ENCODE data around the gene NGDN.
A peak's percentile ranks its signal among the peaks of the same experiment; 100 is the strongest.
"Not testable (repeated sequence)": the region's sequence is repeated elsewhere in the genome, so short reads cannot be mapped to it uniquely, and the experiment has no call there.

Gene NGDN, protein sequence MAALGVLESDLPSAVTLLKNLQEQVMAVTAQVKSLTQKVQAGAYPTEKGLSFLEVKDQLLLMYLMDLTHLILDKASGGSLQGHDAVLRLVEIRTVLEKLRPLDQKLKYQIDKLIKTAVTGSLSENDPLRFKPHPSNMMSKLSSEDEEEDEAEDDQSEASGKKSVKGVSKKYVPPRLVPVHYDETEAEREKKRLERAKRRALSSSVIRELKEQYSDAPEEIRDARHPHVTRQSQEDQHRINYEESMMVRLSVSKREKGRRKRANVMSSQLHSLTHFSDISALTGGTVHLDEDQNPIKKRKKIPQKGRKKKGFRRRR

DNA sequence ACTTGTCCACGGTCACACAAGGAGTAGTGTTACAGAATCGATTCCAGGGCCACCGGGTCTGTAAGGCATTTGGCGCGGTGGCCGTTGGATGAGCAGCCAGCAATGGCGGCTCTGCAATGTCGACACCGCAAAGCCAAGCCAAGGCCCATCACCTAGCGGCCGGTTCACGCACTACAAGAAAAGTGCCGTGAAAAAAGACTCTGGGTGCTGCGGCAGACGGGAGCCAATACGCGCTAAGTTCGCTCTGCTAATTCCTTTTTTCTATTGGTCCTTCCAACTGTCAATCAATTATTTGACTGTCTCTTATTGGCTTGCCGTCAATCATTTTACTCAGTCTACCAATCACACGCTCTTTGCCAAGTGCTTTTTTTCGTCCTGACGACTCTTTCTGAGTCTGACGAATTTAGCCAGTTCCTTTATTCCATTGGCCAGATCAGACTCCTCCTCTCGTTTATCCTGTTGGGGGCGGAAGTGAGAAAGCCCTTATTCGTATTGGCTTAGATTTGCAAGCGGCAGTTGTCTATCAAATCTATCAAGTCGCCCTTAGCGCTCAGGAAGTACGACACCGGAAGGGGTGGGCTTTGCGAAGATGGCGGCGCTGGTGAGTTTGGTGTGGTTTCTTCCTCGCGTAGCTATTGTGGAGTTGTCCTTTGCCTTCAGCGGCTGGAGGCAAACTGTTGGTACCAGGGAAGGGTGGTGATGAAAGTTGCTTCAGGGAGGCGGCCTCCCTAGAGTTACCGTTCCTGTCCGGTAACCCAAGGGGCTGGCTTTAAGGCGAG is at the start of gene NGDN:
Gene NGDN (plus strand): TSS at position 577 of the 779 bp plus-strand sequence. CDS start 13 bp downstream, at position 590.
- DNase-seq, result peak; percentile 100

DNA sequence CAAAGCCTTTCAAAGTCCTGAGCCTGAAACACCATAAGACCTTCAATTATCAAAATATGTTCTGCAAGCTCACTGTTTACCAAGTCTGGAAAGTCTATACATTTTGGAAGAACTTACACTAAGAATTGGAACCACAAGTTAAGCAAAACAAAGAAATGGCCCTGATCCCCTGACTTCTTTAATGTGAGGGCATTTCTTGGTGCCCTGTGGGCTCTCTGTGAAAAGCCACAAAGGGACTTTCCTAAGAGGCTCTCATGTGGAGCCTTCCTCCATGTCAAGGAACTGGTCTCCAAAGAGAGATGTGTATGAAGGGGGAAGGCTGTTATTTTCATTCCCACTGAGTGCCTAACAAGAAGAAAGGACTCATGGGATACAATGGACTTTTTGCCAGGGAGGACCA is 47.9 kb upstream of the NGDN start:
- DNase-seq, result no peak

DNA sequence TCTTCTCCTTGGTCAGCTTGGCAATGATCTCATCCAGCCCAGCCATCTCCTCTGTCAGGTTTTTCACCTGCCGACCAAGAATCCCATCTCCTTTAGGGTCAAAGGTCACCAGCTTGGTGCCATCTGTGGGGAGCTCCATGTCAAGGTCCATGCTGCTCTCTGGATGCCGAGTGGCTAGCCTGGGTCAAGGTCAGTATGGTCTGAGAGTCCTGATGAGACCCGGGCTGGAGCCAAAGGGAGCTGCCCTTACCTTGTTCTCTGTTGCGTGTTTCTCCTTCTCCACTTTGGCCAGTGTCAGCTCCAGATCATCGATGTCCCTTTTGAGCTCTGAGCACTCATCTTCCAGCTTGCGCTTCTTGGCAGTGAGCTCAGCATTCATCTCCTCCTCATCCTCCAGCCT is 45.8 kb upstream of the NGDN start:
- DNase-seq, result no peak

DNA sequence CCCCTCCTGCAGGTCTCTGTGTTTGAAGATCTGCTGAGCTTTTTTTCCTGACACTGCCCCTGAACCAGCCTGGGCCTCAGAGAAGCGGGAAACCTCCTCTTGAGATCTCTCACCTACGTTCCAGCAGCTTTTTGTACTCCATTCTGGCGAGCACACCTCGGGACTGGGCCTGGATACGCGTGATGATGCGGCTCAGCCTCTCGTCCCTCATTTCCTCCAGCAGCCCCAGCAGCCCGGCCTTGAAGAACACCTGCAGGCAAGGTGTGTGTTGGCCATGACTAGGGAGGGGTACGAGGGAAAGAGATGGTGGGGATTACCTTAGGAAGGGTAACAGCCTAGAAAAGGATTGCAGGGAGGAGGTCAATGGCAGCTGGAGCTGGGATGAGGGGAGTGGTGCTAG is 44.3 kb upstream of the NGDN start:
- DNase-seq, result no peak

DNA sequence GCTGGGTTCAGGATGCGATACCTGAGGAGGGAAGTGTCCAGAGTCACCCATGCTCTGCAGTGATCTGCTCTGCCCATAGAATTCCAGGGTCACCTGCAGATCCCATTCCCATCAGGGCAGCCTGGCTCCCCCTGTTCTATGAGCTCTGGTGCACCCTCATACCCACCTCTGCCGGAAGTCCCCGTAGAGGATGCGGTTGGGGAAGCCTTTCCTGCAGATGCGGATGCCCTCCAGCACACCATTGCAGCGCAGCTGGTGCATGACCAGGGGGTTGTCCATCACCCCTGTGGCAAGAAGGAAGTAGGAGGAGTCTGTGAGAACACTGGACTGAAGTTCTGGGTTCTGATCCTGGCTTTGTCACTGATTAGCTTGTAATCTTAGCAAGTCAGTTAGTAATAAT is 43.7 kb upstream of the NGDN start:
- DNase-seq, result not testable (repeated sequence)

DNA sequence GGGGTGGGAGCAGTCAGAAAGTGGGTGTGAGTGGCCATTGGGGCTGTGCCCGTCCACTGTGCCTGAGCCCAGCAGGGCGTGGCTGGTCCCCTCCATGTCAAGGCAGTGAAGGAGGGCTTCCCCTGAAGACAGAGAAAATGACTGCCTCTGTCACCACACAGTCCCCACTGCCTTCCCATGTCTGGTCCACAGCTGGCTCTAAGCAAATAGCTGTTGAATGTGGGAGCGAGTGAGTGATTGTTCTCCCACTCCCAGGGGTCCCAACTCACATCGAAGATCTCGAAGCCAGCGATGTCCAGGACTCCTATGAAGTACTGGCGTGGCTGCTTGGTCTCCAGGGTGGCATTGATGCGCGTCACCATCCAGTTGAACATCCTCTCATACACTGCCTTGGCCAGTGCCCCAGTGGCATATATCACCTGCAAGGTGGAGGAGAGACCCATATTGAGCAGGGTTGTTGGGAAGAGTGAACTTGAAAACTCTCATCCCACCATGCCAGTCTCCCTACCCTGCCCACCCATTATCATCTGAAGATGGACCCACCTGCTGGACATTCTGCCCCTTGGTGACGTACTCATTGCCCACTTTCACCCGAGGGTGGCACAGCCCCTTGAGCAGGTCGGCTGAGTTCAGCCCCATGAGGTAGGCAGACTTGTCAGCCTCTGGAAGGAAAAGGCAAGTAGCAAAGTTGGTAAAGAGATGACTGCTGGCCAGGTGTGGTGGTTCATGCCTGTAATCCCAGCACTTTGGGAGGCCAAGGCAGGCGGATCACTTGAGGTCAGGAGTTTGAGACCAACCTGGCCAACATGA is 40.6 kb upstream of the NGDN start:
- no peak for DNase-seq

DNA sequence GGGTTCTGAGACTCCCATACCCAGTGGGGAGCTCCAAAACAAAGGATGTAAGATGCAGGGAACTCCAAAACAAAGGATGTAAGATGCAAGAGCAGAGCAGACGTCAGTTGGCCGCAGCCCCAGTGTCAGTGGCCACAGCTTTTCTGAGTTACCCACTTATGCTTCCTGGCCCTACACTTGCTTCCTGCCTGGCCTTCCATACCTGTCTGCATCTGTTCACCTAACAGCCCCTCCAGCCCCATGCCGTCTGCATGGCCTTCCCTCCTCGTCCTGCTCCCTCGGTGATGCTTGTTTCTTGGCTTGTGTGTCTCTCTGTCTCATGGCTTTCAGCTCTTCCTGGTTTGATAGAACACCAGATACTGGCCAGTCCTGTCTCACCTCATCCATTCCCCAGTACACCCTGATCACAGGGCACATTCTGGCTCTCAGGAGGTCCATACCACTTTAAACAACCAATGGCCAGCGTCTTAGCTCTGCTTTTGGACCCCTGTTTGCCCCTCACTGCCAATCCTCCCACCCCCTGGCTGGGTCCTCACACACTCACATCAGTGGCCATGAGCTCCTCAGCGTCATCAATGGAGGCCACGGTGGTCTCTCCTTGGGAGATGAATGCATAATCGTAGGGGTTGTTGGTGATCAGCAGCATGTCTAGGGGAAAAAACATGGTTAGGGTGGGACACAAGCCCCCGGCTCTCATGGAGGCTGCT is 39.3 kb upstream of the NGDN start:
- no peak for DNase-seq

DNA sequence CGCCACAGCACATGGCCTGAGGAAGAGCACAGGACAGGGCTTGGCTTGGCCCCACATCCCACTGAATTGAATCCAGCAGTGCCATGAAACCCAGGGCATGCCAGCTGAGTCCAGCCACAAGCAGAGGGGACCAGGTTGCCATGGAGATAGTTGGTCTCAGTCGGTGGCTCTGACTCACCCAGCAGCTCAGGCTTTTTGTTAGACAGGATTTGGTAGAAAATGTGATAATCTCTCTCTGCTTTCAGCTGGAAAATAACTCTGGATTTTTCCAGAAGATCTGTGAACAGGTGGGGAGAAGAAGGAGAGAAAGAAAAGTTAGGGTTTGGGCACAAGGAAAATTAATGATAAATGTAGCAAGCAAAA is 38.8 kb upstream of the NGDN start:
- DNase-seq, result peak in 2 of 3 experiments; percentile 35 to 63

DNA sequence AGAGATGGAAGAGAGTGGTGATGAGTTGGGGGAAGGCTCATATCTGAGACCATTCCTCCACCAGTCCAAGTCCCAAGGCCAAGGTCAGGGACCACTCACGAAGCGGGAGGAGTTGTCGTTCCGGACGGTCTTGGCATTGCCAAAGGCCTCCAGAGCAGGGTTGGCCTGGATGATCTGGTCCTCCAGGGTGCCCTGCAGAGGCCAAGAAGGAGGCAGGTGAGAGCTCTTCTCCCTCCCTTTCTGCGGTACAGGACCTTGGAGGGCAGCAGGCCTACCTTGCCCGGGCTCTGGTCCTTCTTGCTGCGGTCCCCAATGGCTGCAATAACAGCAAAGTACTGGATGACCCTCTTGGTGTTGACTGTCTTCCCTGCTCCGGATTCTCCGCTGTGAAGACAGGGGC is 38.0 kb upstream of the NGDN start:
- DNase-seq, result no peak

DNA sequence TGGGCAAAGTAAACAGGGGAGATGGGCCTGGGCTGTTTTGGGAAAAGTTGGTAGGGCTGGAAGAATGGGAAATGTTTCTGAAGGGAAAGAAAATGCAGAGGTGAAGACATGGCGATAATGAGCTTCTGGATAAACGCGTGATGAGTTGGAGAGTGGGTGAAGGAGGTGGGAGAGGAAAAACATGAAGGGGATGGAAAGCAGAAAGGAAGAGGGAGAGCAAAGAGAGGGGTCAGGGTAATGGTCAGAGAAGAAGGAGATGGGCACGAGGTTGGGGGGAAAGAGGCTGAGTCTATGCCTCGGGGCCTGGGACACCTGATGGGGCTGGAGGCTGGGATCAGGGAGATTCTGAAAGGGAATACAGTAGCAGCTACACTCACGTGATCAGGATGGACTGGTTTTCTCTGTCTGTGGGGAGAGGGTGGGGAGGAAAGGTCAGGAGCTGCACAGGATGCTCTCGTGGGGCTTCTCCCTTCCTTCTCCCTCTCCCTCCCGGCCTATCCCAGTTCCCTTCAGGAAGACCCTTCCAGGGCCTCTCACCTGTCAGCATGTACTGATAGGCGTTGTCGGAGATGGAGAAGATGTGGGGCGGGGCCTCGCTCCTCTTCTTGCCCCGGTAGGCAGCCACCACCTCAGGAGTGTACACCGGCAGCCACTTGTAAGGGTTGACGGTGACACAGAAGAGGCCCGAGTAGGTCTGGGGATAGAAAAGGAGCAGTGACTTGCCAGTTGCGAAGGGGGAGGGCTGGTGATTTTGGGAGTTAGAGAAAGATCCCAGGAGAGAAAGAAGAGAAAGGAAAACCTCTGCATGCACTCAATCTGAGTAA is 37.2 kb upstream of the NGDN start:
- DNase-seq, result no peak

DNA sequence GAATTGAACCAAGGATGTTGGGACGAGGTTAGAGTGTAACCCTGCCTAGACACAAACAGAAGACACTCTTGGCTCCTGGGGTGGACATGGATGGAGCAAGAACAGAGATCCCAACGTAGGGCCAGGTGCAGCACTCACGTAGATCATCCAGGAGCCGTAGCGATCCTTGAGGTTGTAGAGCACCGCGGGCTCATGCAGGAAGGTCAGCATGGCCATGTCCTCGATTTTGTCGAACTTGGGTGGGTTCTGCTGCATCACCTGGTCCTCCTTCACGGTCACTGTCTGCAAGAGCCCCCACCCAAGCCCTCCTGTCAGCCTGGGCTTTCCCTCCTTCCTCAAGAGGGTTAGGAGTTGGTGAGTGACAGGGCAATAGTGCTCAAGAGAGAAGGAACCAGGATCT is 36.6 kb upstream of the NGDN start:
- DNase-seq, result no peak

DNA sequence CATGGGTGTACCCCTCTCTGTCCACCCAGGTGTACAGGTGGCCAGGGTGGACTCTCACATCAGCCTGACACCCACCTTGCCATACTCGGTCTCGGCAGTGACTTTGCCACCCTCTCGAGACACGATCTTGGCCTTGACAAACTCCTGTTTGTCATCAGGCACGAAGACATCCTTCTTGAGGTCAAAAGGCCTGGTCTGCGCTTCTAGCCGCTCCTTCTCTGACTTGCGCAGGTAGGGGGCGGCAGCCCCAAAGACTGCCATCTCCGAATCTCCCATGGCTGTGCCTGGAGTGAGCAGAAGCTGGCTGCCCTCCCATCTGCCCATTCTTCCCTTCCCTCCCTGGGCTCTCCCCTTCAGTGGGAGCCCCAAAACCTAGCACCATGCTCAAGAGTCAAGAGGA is 36.0 kb upstream of the NGDN start:
- no peak for DNase-seq

DNA sequence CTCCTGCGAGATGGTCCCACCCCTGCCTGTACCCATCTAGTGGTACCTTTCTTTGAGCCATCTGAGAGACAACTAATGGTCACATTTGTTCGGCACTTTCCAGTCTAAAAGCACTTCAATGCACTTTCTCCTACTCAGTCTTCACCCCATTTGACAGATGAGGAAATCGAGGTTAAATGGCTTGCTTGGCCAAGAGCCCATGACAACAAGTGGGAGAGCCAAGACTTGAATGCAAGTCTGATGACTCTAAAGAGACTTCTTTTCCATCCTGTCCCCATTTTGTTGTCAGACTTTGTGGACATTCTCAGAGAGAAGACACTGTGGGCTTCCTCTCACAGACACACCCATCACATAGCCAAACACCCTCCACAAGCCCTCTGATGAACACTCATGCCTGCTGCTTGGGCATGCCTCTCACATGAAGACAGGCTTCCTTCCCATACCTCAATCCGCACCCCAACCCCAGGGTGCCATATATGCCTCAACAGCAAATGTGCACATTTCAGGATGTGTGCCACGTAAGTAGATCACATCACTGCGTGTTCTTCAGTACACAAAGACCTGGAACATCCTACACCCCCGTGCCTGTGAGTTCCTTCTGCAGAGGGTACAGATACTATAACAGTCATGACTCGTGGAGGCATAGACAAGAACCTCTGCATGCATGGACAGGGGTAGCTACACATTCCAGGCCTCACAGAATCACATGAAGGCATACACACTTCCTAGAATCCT is 34.8 kb upstream of the NGDN start:
- no peak for DNase-seq

DNA sequence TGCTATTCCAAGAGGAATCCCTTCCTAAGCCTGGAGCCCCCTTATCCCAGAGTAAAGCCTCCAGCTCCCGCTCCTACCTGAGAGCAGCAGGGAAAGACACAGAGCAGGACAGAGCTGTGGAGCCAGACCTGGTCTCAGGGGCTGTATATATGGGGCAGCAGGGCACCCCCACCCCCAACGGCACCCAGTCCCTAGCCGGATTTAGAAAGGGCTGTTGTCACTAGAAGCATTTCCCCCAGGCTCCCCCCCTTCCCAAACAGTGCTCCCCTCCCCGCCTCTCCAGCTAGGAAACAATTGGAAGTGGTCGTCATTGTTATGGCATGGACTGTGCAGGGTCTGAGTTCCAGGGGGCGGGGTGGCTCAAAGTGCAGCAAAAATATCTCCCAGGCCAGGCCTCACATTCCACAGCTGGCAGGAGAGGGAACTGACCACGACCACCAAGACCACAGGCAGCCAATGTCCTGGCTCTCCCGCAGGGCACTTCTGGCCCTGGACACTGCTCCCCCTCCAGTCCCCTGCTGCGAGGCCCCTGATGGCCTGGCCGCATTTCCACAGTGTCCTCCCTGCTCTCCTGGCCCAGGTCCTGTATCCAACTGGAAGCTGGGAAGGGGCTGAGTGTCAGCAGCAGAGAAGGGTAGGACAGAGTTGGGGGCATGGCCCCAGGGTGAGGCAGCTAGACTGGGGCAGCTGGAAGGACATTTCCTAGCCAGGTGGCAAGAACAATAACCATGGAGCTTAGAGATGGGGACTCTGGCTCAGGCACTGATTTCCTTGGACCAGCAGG is 33.8 kb upstream of the NGDN start, which contains the start of gene MYH7:
Gene MYH7 (minus strand): TSS at position 118 of the 784 bp plus-strand sequence. CDS start 1,928 bp downstream, outside the sequence.
- no peak for DNase-seq

DNA sequence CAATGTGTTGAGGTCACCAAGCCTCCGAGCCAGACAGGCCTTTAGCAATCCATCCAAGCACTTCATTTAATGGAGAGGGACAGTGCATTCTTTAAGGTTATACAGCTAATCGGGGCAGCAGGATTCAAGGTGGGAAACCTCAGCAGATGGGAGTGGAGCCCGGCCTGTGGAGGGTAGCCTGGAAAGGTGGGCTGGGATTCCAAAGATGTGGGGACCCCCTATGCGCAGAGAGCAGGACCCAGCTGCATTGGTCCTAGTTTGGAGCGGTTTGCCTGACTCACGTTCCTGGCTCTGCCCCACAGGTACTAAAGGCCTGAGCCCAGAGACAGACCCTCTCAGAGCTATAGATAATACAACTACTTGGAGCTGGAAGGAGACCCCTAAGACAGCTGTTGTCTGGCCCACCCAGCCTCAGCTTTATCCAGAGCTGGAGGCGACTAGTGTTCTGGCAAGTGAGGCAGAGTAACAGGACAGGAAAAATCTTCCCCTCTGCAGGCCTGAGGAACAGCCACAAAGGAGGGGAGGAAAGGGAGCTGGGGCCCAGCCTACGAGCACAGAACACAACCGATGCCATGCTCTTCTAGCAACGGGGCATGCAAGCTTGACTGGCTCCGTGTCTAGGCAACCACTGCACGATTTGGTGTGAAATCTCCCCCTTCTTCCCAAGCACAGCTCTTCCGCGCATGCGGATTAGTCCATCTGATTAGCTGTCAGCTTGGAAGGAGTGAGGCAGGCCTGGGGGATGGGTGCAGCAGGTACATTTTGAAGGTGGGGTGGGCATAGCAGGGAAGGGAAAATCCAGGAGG is 33.0 kb upstream of the NGDN start:
- peak in 2 of 3 experiments; percentile 33 to 75 for DNase-seq

DNA sequence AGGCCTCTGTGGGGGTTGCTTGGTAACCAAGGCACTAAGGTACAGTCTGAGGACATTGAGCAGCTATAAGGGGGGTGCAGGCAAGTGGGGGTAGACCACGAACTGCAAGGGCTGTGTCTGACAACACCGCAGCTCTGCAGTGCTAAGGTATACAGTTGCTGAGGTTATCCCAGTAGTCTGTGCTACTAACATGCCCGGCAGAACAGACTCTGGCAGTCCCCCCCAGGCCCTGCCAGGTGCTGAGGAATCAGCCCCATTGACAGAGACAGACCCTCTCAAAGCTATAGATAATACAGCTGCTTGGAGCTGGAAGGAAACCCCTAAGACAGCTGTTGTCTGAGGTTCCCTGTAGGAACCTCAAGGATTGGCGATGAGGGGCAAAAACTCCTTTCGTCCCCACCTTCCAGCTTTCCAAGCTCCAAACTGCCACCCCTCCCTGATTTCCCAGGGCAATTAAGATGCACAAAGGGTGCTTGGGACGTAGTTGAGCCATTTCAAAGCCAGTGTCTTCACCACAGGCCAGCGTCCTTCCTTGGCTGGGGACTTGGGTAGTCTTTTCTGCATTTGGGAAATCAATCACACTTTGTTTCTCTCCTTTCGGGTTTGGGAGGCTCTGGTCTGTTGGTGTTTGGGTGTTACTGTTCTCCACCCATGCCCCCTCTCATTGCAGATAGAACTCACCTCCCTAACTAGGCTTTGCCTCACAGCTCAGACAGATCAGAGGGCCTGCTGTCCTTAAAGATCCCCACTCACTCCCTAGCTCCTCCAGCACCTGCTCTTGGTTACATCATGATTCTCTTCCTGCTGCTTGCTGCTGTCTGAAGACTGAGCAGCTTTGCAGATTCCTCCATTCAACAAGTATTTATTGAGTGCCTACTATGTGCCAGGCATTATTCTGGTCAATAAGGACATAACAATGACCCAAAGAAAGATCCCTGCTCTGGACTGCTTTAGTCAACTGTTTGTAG is 32.1 kb upstream of the NGDN start:
- no peak for DNase-seq

DNA sequence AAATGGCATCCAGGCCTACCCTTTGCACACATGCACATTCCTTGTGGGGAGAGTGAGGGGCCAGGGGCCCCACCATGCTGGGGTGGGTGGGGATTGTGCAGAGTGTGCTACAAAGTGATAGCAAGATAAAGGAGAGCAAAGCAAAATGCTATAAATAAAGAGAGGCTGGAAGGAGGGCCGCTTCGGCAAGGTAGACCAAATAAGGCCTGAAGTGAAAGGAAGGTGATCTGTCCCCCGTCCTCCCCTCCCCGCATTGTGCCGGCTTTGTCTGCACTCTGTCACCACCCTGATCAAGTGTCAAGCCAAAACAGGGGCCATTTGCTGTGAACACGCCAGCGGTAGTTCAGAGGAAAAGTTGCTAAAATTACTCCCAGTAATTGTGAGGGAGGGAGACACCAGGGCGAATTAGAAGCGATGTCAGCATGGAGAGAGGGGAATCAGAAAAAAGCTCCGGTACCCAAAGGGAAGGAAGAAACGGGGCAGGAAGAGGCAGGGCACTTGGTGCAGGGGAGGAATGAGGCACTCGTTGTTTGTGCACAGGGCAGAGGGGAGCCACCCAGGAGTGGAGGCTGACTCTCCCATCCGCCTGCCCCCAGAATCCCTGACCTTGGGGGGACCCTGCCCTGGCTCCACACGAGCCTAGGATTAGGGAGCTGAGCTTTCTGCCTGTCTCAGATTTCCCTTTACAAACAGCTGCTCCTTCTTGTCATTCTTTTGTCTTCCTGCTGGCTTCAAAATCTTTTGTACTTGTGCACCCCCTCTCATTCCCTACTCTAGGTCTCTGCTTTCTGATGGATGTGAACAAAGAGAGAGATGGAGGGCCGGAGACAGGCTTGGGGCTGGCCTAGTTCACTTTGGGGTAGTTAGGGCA is 31.2 kb upstream of the NGDN start:
- no peak for DNase-seq

Data from NCI-H1417 (cell line).